Glutamatergic neuron (in vitro differentiated cells): ENCODE measurements around the gene OR10H3. TPM values are rescaled to one million over a fixed set of nuclear protein-coding genes. Genes with fewer than 3 reads are reported as not detected.

ENCODE experiments used
- DNase-seq: peaks from one replicate; pipeline ENCODE4 v3.0.0; 2022
- H3K27ac Mint-ChIP-seq: one replicate; pipeline ENCODE4 v1.8.0; 2020; ENCODE audit warnings: mild to moderate bottlenecking, mixed read lengths, inconsistent platforms; ENCODE audit not compliant: unreplicated experiment
- H3K27me3 Mint-ChIP-seq: one replicate; pipeline ENCODE4 v1.8.0; 2020; ENCODE audit warnings: mild to moderate bottlenecking, moderate library complexity, mixed read lengths, inconsistent platforms; ENCODE audit not compliant: unreplicated experiment
- H3K36me3 Mint-ChIP-seq: one replicate; pipeline ENCODE4 v1.8.0; 2020; ENCODE audit warnings: mild to moderate bottlenecking, mixed read lengths, inconsistent platforms; ENCODE audit not compliant: unreplicated experiment
- H3K4me1 Mint-ChIP-seq: one replicate; pipeline ENCODE4 v1.8.0; 2020; ENCODE audit warnings: mild to moderate bottlenecking, low read depth, mixed read lengths, inconsistent platforms; ENCODE audit not compliant: unreplicated experiment
- H3K4me3 Mint-ChIP-seq: one replicate; pipeline ENCODE4 v1.8.0; 2020; ENCODE audit warnings: mild to moderate bottlenecking, mixed read lengths, inconsistent platforms; ENCODE audit not compliant: unreplicated experiment
- H3K9me3 Mint-ChIP-seq: one replicate; pipeline ENCODE4 v1.8.0; 2020; ENCODE audit warnings: mild to moderate bottlenecking, moderate library complexity, mixed read lengths, inconsistent platforms; ENCODE audit not compliant: unreplicated experiment
- total RNA-seq: library from RNA; stranded (reverse); fragmentation: NEBNext Ultra II Directional; extraction: Animal tissue kit (Norgen Biotek cat#: 25700); gene quantifications from one replicate; pipeline ENCODE4 v1.2.1, GENCODE V29; 2021; ENCODE audit not compliant: unreplicated experiment
- TF ChIP-seq, protein P1 (sequence below): fragments of 200-600 bp; sonication (generic); IDR thresholded peaks from one replicate; pipeline ENCODE4 v1.5.0; 2021; ENCODE audit not compliant: partially characterized antibody, unreplicated experiment

Gene OR10H3
- total RNA-seq, 1 donor from 2014 or later, result not detected

DNA sequence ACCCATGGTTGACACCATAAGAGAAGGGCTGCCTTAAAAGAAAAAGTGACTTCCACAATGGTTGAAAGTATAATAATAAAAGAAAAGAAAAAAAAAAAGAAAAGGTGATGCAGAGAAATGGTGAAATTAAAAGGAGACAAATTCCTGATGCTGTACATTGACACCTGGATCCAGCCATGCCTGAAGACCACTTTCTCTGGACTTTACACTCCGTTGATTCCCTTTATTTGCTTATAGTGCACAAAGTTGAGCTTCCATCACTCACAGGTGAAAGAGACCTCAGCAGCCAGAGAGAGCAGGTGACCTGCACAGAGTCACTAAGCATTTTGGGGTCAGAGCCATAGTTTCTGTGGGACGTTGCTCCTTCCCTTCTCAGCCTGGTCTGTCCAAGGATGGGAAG is 37.5 kb downstream of the OR10H3 start:
- Mint-ChIP-seq H3K27ac (no peak overlapping the region), H3K9me3 (peaks cover 10% of the 10 kb centered on the region), H3K27me3 (peaks cover 12% of the 10 kb centered on the region), H3K4me1 (no peaks in the 10 kb centered on the region), H3K36me3 (peaks cover 4% of the 10 kb centered on the region), H3K4me3 (no peak overlapping the region)
- no peak for DNase-seq
- TF ChIP-seq, protein P1, sequence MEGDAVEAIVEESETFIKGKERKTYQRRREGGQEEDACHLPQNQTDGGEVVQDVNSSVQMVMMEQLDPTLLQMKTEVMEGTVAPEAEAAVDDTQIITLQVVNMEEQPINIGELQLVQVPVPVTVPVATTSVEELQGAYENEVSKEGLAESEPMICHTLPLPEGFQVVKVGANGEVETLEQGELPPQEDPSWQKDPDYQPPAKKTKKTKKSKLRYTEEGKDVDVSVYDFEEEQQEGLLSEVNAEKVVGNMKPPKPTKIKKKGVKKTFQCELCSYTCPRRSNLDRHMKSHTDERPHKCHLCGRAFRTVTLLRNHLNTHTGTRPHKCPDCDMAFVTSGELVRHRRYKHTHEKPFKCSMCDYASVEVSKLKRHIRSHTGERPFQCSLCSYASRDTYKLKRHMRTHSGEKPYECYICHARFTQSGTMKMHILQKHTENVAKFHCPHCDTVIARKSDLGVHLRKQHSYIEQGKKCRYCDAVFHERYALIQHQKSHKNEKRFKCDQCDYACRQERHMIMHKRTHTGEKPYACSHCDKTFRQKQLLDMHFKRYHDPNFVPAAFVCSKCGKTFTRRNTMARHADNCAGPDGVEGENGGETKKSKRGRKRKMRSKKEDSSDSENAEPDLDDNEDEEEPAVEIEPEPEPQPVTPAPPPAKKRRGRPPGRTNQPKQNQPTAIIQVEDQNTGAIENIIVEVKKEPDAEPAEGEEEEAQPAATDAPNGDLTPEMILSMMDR, result no peak

DNA sequence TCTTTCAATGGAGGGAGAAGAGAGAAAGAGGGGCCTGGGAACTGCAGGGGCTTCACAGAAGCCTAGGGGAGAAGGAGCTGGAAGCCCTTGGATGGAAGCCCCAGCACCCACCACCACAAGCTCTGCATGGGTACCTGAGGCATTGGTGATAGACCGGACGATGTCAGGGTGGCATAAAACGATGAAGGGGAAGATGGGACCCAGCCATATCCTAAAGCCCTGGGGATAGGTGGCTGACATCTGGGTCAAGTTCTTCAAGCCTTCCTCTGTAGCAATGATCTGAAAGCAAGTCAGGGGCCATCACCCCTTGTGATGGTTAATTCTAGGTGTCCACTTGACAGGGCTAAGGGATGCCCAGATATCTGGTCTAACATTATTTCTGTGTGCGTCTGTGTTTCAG is 38.5 kb downstream of the OR10H3 start:
- Mint-ChIP-seq H3K4me1 (no peaks in the 10 kb centered on the region), H3K27me3 (peaks cover 12% of the 10 kb centered on the region), H3K4me3 (no peak overlapping the region), H3K27ac (no peak overlapping the region), H3K36me3 (peaks cover 4% of the 10 kb centered on the region), H3K9me3 (peaks cover 10% of the 10 kb centered on the region)
- no peak for DNase-seq
- TF ChIP-seq, protein P1, result no peak

DNA sequence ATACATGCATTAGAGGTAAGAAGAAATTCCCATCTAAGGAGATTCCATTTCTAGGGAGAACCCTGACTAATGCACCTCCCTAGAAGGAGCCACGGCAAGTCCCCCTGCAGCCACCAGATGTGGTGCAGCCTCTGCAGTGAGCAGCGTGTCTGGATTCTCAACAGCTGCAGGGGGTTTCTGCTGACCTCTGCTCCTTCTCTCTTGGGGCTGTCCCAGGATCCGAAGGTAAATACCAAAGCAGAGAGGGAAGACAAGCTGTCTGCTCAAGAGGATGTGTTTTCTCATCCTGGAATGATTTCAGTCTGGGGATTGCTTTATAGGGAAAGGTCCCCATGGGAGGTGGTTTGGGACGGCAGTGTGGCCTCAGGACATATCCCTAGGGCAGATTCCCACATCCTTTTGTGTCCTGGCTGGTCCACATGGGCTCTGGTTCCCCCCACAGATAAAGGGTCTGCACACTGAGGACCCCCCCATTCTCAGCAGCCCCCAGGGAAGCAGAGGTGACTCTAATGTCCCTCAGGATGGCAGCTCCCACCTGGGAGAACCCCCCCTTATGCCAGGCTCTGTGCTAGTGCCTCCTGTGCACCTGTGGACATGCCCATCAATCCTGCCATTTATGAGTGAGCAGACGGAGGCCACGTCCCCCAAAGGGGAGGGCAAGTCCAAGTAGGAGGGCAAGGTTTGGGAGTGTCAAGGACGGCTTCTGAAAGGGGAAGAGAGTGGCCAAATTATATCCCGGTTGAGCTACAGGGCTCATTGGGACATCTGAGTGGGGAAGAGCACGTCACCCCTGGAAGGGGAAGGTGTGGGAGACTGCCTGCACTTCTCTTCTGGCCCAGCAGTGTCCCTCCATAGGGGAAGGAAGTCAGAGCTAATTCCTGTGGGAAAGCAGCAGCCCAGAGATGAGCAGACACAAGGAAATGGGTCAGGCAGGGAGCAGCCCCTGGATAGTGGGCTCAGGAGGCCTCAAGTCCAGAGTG is 39.5 kb downstream of the OR10H3 start:
- peaks cover 10% of the 10 kb centered on the region for H3K27me3 Mint-ChIP-seq
- H3K36me3 Mint-ChIP-seq, result no peaks in the 10 kb centered on the region
- no peak overlapping the region for H3K4me3 Mint-ChIP-seq
- no peaks in the 10 kb centered on the region for H3K4me1 Mint-ChIP-seq
- no peak for DNase-seq
- peaks cover 8% of the 10 kb centered on the region for H3K9me3 Mint-ChIP-seq
- no peak overlapping the region for H3K27ac Mint-ChIP-seq
- TF ChIP-seq, protein P1, result no peak

DNA sequence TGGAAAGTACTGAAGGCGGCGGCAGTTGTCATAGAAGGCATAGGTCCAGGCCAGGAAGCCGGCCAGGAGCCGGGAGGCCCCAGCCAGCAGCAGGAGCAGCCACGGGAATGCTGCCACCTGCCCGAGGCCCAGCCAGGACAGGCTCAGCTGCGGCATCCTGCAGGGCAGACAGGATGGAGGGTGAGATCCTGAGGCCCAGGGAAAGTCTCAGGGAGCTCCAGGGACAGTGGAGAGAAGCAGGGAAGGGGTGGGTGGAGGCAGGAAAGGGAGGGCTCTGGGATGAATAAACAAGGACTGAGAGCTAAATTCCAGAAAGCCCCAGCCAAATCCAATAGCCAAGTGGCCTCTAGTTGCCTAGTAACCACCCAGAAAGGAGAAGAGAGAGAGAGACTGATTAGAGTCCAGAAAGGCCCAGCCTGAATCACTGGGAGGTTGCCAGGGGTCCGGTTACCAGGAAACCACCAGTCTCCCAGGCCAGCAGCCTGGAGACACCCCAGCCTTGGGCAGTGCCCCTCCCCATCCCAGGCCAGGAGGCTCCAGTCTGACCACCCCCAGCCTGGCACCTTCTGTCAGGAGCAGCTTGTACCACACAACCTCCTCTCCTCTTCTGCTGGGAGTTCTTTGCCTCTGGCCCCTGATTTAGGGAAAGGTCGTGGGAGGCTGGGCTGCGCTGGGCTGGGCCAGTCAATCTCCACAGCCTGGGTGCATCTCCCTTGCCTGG is 42.1 kb downstream of the OR10H3 start:
- no peak for DNase-seq
- TF ChIP-seq, protein P1, result no peak
- Mint-ChIP-seq H3K36me3 (no peaks in the 10 kb centered on the region), H3K4me3 (no peak overlapping the region), H3K27me3 (peaks cover 7% of the 10 kb centered on the region), H3K9me3 (peaks cover 8% of the 10 kb centered on the region), H3K27ac (no peak overlapping the region), H3K4me1 (no peaks in the 10 kb centered on the region)
